Psoas muscle (tissue), 8 donors: Measurements from ENCODE around the gene DPAGT1. TPM values are rescaled to one million over a fixed set of nuclear protein-coding genes. Genes with fewer than 3 reads are reported as not detected.

Experiments
- ATAC-seq, 4 donors: fragments of 200-7000 bp; cut with Tn5 transposase; one replicate each; pipeline ENCODE4 v1.9.1; 2020; ENCODE audit warnings: moderate library complexity in 3 of 4, mild to moderate bottlenecking in 2 of 4
- DNase-seq, 2 donors: peaks; one replicate each; pipeline ENCODE4 v3.0.0-alpha.2; 2020
- H3K27ac ChIP-seq: fragments of 200-600 bp; one replicate; pipeline ENCODE4 v1.8.0; 2022
- H3K27me3 ChIP-seq, 3 donors: fragments of 200-600 bp in 1 of 3; one replicate each; pipeline versions ENCODE4 v1.6.1 to v1.8.0; 2013 to 2022; ENCODE audit warnings: low read length in 2 of 3, mild to moderate bottlenecking in 2 of 3, moderate library complexity in 1 of 3; ENCODE audit not compliant: insufficient read depth in 3 of 3
- H3K36me3 ChIP-seq, 2 donors: fragments of 200-600 bp in 1 of 2; one replicate each; pipeline versions ENCODE4 v1.6.1 to v1.8.0; 2013 to 2022; ENCODE audit warnings: low read depth in 1 of 2, mild to moderate bottlenecking in 1 of 2, moderate library complexity in 1 of 2; ENCODE audit not compliant: insufficient read depth in 1 of 2
- H3K4me1 ChIP-seq: fragments of 200-600 bp; one replicate; pipeline ENCODE4 v1.8.0; 2022
- H3K4me3 ChIP-seq: fragments of 200-600 bp; one replicate; pipeline ENCODE4 v1.8.0; 2022; ENCODE audit warnings: mild to moderate bottlenecking
- H3K9me3 ChIP-seq: fragments of 200-600 bp; one replicate; pipeline ENCODE4 v1.8.0; 2022
- WGBS, 3 donors: extraction: QIAGEN DNeasy Blood & Tissue Kit; methylation state at CpG; one replicate each; pipeline versions ENCODE4 v1.1.6 to v1.1.7; 2013; 5-methylcytosine and 5-hydroxymethylcytosine counted together
- intact Hi-C, 2 donors: fragments of 100-400 bp; cut with DNase I; formaldehyde crosslinking; loops; one replicate each; pipeline versions ENCODE4 v1.11.0 to v1.14.2; 2022
- polyA plus RNA-seq, 3 donors: library from polyadenylated mRNA; stranded (reverse); fragments of 200-250 nt; gene quantifications; one replicate each; pipeline ENCODE4 v1.2.3, GENCODE V29; 2013
- total RNA-seq, 4 donors: library from RNA; stranded (reverse); fragmentation: NEBNext Ultra II Directional in 2 of 4; extraction: Animal tissue kit (Norgen Biotek cat#: 25700) in 2 of 4; gene quantifications; one replicate each; pipeline versions ENCODE4 v1.2.1 to v1.2.4, GENCODE V29; 2021 to 2023
- TF ChIP-seq, protein P1 (sequence below): fragments of 200-600 bp; IDR thresholded peaks from one replicate; pipeline ENCODE4 v1.8.0; 2022; ENCODE audit warnings: antibody characterized with exemption
- donor health status: healthy with polysubstance abuse.
- donor health status: DM: no; HTN: no; CAD: no; lungs with moderate emphysema.
- donor health status: Bipolar disorder and iron deficiency.
- donor health status: healthy.
- donor health status: DM: yes; HTN: yes; CAD: no.
- donor health status: DM: no; HTN: no; CAD: no.
- donor health status: DM: no; HTN: no; CAD: no.
- donor health status: DM: yes; HTN: yes; CAD: no.

Gene DPAGT1
- total and polyA plus RNA-seq, 7 donors = 9.4 to 38.7 (median 12.5) TPM

- Histone ChIP-seq H3K27me3 (no peaks in the 10 kb centered on the region), H3K4me1 (peaks cover 24% of the 10 kb centered on the region), H3K9me3 (no peaks in the 10 kb centered on the region), H3K4me3 (peak overlapping the region; percentile 97), H3K36me3 (peaks cover 4 to 33% of the 10 kb centered on the region in 2 donors), H3K27ac (peak overlapping the region; percentile 90)
- TF ChIP-seq, protein P1, sequence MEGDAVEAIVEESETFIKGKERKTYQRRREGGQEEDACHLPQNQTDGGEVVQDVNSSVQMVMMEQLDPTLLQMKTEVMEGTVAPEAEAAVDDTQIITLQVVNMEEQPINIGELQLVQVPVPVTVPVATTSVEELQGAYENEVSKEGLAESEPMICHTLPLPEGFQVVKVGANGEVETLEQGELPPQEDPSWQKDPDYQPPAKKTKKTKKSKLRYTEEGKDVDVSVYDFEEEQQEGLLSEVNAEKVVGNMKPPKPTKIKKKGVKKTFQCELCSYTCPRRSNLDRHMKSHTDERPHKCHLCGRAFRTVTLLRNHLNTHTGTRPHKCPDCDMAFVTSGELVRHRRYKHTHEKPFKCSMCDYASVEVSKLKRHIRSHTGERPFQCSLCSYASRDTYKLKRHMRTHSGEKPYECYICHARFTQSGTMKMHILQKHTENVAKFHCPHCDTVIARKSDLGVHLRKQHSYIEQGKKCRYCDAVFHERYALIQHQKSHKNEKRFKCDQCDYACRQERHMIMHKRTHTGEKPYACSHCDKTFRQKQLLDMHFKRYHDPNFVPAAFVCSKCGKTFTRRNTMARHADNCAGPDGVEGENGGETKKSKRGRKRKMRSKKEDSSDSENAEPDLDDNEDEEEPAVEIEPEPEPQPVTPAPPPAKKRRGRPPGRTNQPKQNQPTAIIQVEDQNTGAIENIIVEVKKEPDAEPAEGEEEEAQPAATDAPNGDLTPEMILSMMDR = peak; percentile 8
- DNase-seq = no peak
- 1 to 2% (median 1%) methylated on average over 29 of the region's 29 CpGs for WGBS, 3 donors
- peak; percentile 36 to 58 (median 40) for ATAC-seq
- intact Hi-C loops = loop anchor here in 1 of 2 donors (5.0 kb wide), 1 partner anchor 96 kb away; no protein-coding TSS in a partner anchor
These were observed 477 bp downstream of the DPAGT1 start for GRCh38 chr11:119100994-119101758.

DNA sequence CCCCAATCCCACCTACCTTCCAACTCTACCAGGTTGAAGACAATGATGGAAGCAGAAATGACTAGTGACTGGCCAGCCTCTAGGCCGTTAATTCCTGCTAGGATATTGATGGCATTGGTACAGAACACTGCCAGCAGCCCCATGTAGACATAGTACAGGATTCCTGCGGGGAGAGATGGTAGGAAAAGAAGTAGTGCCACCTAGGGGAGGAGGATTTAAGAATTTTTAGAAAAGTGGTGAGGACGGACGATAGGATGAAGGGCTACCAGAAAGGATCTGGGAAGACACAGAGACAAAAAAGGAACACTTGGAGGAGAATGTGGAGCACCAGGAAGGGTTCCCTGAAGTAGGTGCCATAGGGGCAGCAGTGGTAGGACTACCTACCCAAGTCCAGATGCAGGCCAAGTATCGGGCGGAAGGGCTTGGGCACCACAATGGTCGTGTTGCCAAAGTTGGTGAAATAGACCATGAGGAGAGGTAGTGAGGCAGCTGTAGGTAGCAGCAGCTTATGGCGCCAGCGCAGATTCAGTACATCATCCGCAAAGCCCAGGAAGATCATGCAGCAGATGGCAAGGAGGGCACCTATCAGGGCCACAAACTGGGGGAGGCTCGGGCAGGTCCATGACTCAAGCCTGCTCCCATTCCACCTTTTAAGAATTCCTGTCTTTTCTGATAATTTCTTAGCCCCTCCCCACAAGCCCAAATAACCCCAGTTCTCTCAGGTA lies 1.2 kb downstream of the DPAGT1 start:
- Histone ChIP-seq H3K36me3 (peaks cover 4 to 33% of the 10 kb centered on the region in 2 donors), H3K27me3 (no peaks in the 10 kb centered on the region), H3K4me1 (peaks cover 27% of the 10 kb centered on the region), H3K9me3 (no peaks in the 10 kb centered on the region), H3K4me3 (peak overlapping the region; percentile 97), H3K27ac (no peak overlapping the region)
- no peak for ATAC-seq
- intact Hi-C loops = loop anchor here in 1 of 2 donors (5.0 kb wide), 1 partner anchor 97 kb away; no protein-coding TSS in a partner anchor
- WGBS, 3 donors = 52 to 57% (median 52%) methylated on average over 11 of the region's 11 CpGs
- DNase-seq = no peak
- TF ChIP-seq, protein P1 = no peak

DNA sequence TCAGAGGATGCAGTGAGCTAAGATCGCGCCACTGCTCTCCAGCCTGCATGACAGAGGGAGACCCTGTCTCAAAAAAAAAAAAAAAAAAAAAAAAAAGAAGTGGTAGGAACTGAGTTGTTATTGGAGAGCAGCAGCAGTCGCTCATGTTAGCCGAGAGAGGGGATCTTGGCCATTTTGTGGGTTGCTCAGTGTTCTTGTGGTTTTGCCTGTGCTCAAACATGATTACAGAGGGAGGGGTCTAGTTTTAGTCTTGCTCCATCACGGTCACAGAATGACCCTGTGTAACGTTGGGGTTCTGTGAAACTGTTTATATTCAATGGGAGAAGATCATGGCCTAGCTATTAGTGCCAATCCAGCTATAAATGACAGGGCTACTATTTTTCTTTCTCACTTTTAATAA lies 1.9 kb downstream of the DPAGT1 start:
- DNase-seq (no peak), ATAC-seq (no peak)
- Histone ChIP-seq H3K4me3 (no peak overlapping the region), H3K27me3 (no peaks in the 10 kb centered on the region), H3K9me3 (no peaks in the 10 kb centered on the region), H3K4me1 (peaks cover 27% of the 10 kb centered on the region), H3K36me3 (peaks cover 4 to 33% of the 10 kb centered on the region in 2 donors), H3K27ac (no peak overlapping the region)
- TF ChIP-seq, protein P1 = no peak
- 76 to 80% (median 79%) methylated on average over 6 of the region's 6 CpGs for WGBS, 3 donors
- intact Hi-C loops = loop anchor here in 1 of 2 donors (5.0 kb wide), 1 partner anchor 98 kb away; no protein-coding TSS in a partner anchor

DNA sequence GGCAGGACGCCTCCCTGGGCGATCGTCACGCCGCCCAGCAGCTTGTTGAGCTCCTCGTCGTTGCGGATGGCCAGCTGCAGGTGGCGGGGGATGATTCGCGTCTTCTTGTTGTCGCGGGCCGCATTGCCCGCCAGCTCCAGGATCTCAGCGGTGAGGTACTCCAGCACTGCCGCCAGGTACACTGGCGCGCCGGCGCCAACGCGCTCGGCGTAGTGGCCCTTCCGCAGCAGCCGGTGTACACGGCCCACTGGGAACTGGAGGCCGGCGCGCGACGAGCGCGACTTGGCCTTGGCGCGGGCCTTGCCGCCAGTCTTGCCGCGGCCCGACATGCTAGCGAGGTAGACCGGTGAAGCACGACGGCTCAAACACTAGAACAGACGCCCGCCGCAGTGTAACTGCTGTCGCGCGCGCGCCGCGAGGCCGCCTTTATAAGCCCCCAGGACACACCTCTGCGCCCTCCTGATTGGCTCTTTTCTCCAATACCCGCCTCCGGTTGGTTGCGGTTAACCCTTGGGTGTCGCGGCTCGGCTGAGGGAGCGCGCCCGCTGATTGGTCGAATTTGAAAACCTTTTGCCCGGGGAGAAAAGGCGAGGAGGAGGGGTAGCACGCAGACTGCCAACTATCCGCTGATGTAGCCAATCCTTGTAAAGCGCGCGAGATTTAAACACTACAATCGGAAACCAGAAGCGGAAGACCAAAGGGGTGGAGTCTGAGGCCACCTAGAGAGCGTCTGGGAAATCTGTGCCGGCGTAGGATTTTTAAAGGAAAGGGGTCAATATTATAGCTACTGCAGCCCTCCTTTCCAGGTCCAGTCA lies 6.4 kb downstream of the DPAGT1 start:
- peaks cover 24% of the 10 kb centered on the region for H3K4me1 ChIP-seq
- peak; percentile 94 to 95 (median 94) for ATAC-seq
- WGBS, 3 donors = 0 to 1% (median 1%) methylated on average over 78 to 79 of the region's 79 CpGs
- H3K27me3 ChIP-seq = no peaks in the 10 kb centered on the region
- H3K9me3 ChIP-seq = no peaks in the 10 kb centered on the region
- peaks cover 4 to 64% of the 10 kb centered on the region in 2 donors for H3K36me3 ChIP-seq
- TF ChIP-seq, protein P1 = no peak
- peak overlapping the region; percentile 96 for H3K27ac ChIP-seq
- peak overlapping the region; percentile 90 for H3K4me3 ChIP-seq
- intact Hi-C loops = no loop called here
- peak; percentile 98 to 99 for DNase-seq
